ENCODE results near the gene RIMOC1.

RIMOC1 gene

GRCh38 chr5:41869724-41870626 is 34.2 kb upstream of the RIMOC1 start, which contains the start of gene OXCT1:
Gene OXCT1, minus strand, starts transcription at chr5:41870425. Its CDS starts 67 bp downstream, at chr5:41870358.
- H3K27ac ChIP-seq (ENCODE audit: low read depth, low read length, poor library complexity, severe bottlenecking), result peak within 1 kb of the TSS; percentile 59
- no peaks in the 10 kb centered on the region for H3K36me3 ChIP-seq (ENCODE audit: insufficient read depth, low read length)
- H3K9me3 ChIP-seq (ENCODE audit: low read length), result no peaks in the 10 kb centered on the region
- peak within 1 kb of the TSS; percentile 89 for H3K4me3 ChIP-seq (ENCODE audit: low read depth, low read length, poor library complexity, severe bottlenecking)
- H3K9ac ChIP-seq (ENCODE audit: low read length), result peak within 1 kb of the TSS; percentile 94
- TF ChIP-seq CTCF (IDR thresholded peaks at IDR 0.05; ENCODE audit: low read length) (no peak), EZH2 (IDR thresholded peaks at IDR 0.05; ENCODE audit: borderline replicate concordance, low read length) (no peak)
- no peaks in the 10 kb centered on the region for H3F3A ChIP-seq (ENCODE audit: insufficient read depth, low read length)
- H3K79me2 ChIP-seq (ENCODE audit: insufficient read depth, low read length), result peaks cover 47% of the 10 kb centered on the region
- no peaks in the 10 kb centered on the region for H3K9me2 ChIP-seq (ENCODE audit: low read depth, low read length)
- H3K4me2 ChIP-seq (ENCODE audit: low read length), result peak within 1 kb of the TSS; percentile 80
- no peaks in the 10 kb centered on the region for H3K27me3 ChIP-seq (ENCODE audit: insufficient read depth, low read length)
- H2AFZ ChIP-seq (ENCODE audit: low read length), result peak within 1 kb of the TSS; percentile 32
- H4K20me1 ChIP-seq (ENCODE audit: insufficient read depth, low read length), result no peaks in the 10 kb centered on the region
- peaks cover 37% of the 10 kb centered on the region for H3K4me1 ChIP-seq (ENCODE audit: insufficient read depth, low read length, severe bottlenecking)

- Histone ChIP-seq H3K27ac (ENCODE audit: low read depth, low read length, poor library complexity, severe bottlenecking) (peak overlapping the region; percentile 51), H3K9me3 (ENCODE audit: low read length) (no peaks in the 10 kb centered on the region), H3K9ac (ENCODE audit: low read length) (peak overlapping the region; percentile 94), H3K9me2 (ENCODE audit: low read depth, low read length) (no peaks in the 10 kb centered on the region), H3K36me3 (ENCODE audit: insufficient read depth, low read length) (no peaks in the 10 kb centered on the region), H3K4me3 (ENCODE audit: low read depth, low read length, poor library complexity, severe bottlenecking) (peak overlapping the region; percentile 89), H2AFZ (ENCODE audit: low read length) (peak overlapping the region; percentile 32), H4K20me1 (ENCODE audit: insufficient read depth, low read length) (no peaks in the 10 kb centered on the region), H3F3A (ENCODE audit: insufficient read depth, low read length) (no peaks in the 10 kb centered on the region), H3K4me2 (ENCODE audit: low read length) (peak overlapping the region; percentile 80), H3K4me1 (ENCODE audit: insufficient read depth, low read length, severe bottlenecking) (peaks cover 31% of the 10 kb centered on the region), H3K27me3 (ENCODE audit: insufficient read depth, low read length) (no peaks in the 10 kb centered on the region), H3K79me2 (ENCODE audit: insufficient read depth, low read length) (peaks cover 40% of the 10 kb centered on the region)
- no peak for TF ChIP-seq EZH2 (IDR thresholded peaks at IDR 0.05; ENCODE audit: borderline replicate concordance, low read length)
- no peak for TF ChIP-seq CTCF (IDR thresholded peaks at IDR 0.05; ENCODE audit: low read length)
Measured at GRCh38 chr5:41870627-41871048, 33.5 kb upstream of the RIMOC1 start.

DNA sequence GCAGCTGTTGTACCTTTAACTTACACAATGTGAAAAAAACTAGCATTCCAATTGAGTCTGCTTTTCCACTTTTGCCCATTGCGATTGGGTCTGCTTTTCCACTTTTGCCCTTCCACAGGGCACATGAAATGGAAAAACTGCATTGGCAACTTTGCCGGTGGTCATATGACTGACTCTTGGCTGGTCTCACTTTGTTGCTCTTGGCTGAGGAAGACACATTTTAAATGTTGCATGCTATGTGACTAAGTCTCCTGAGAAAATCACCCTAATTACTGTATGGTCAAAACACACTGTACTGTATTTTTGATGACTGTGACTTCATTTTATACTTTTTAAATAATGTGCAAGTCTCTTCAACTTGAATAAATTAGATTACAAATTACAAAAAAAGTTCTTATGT is 32.3 kb upstream of the RIMOC1 start:
- H3K27me3 ChIP-seq (ENCODE audit: insufficient read depth, low read length), result no peaks in the 10 kb centered on the region
- H3K27ac ChIP-seq (ENCODE audit: low read depth, low read length, poor library complexity, severe bottlenecking), result no peak overlapping the region
- H3K4me1 ChIP-seq (ENCODE audit: insufficient read depth, low read length, severe bottlenecking), result peaks cover 31% of the 10 kb centered on the region
- no peak overlapping the region for H3K4me3 ChIP-seq (ENCODE audit: low read depth, low read length, poor library complexity, severe bottlenecking)
- H3K79me2 ChIP-seq (ENCODE audit: insufficient read depth, low read length), result peaks cover 28% of the 10 kb centered on the region
- H3K9me2 ChIP-seq (ENCODE audit: low read depth, low read length), result no peaks in the 10 kb centered on the region
- no peaks in the 10 kb centered on the region for H3F3A ChIP-seq (ENCODE audit: insufficient read depth, low read length)
- no peak overlapping the region for H3K9ac ChIP-seq (ENCODE audit: low read length)
- no peak overlapping the region for H2AFZ ChIP-seq (ENCODE audit: low read length)
- H3K36me3 ChIP-seq (ENCODE audit: insufficient read depth, low read length), result no peaks in the 10 kb centered on the region
- H4K20me1 ChIP-seq (ENCODE audit: insufficient read depth, low read length), result no peaks in the 10 kb centered on the region
- TF ChIP-seq CTCF (IDR thresholded peaks at IDR 0.05; ENCODE audit: low read length), result no peak
- TF ChIP-seq EZH2 (IDR thresholded peaks at IDR 0.05; ENCODE audit: borderline replicate concordance, low read length), result no peak
- no peak overlapping the region for H3K4me2 ChIP-seq (ENCODE audit: low read length)
- H3K9me3 ChIP-seq (ENCODE audit: low read length), result no peaks in the 10 kb centered on the region

All from OCI-LY1 (cell line).